Endothelial cell of hepatic sinusoid (primary cell): ENCODE results near the gene POU2AF2.
"Not testable (repeated sequence)": the region's sequence is repeated elsewhere in the genome, so short reads cannot be mapped to it uniquely, and the experiment has no call there.

ENCODE experiments used
- in situ Hi-C: cut with HindIII; loops from 2 replicates; pipeline ENCODE4 v1.10.0; 2017; ENCODE audit warnings: low sequenced_read_pairs

POU2AF2 gene

DNA sequence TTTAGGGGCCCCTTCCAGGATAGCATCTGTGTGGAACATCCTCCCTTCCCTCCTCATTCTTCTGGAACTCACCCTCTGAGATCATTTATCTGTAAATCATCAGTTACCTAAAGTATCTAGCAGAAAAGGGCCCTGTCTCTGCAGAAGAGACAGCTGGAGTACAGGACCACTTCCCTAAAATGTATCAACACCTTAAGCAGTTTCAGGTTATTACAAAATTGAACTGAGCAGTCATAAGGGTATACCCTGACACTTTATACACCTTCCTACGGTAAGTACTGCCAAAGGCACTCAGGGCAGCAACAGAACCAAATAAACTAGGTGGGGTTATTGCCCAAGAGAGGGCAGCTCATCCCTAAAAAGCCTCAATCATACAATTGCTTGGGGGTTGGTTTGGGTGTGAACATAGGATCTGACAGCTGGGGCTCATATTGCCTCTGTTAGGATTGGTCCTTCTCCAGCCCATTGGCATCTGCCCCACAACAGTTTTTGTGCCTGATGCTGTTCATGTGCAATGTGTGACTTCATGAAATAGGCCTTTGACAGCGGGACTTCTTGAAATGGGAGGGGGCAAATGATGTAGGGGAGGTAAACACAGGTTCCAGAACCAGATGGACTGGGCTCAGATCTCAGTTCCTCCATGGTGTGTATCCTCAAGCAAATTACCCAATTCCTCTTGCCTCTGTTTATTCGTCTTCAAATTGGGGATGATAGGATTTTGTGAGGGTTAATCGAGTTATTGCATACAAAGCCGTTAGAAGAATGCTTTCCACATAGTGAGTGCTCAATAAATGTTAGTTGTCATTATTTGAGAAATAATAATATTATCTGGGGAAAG lies 55.7 kb downstream of the POU2AF2 start:
- in situ Hi-C loops, result no loop called here

GRCh38 chr11:111301842-111302118 lies 56.3 kb downstream of the POU2AF2 start:
- in situ Hi-C loops, result no loop called here

GRCh38 chr11:111302298-111302697 lies 56.8 kb downstream of the POU2AF2 start:
- in situ Hi-C loops, result no loop called here

GRCh38 chr11:111303461-111303860 lies 57.9 kb downstream of the POU2AF2 start:
- in situ Hi-C loops, result no loop called here

- in situ Hi-C loops, result no loop called here
Observed at GRCh38 chr11:111305162-111305802, 59.8 kb downstream of the POU2AF2 start.

DNA sequence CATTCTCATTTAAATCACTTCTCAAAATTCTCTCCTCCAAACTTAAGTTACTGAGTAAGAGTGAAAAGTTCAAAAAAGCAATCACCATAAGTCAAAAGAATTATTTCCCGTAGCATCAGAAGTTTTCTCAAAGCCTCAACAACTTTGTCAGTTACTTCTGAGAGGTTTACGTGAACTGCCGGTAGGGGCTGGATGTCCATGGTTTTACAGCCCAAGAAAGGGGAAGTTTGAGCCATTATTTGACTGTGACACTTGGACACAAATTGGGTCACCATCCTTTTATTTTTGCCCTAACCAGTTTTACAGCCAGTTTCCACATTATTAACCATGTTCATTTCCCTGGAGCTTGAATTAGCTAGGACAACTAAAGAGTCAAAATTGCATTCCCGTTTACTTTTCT lies 60.4 kb downstream of the POU2AF2 start:
- in situ Hi-C loops, result no loop called here

- in situ Hi-C loops, result no loop called here
Observed at GRCh38 chr11:111306321-111306720, 60.8 kb downstream of the POU2AF2 start.

- in situ Hi-C loops, result no loop called here
Observed at GRCh38 chr11:111307472-111308108, 62.1 kb downstream of the POU2AF2 start.

DNA sequence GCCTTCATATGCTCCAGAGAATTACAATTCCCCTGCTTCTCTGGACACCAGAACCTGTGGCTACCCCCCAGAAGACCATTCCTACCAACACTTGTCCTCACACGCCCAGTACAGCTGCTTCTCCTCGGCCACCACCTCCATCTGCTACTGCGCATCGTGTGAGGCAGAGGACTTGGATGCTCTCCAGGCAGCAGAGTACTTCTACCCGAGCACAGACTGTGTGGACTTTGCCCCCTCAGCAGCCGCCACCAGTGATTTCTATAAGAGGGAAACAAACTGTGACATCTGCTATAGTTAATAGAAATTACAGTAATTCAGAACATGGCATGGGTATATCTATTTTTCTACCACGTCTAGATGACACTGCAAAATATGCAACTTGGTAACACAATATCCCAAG lies 62.6 kb downstream of the POU2AF2 start:
- in situ Hi-C loops, result no loop called here

GRCh38 chr11:111309215-111309915 lies 63.8 kb downstream of the POU2AF2 start:
- in situ Hi-C loops, result no loop called here

DNA sequence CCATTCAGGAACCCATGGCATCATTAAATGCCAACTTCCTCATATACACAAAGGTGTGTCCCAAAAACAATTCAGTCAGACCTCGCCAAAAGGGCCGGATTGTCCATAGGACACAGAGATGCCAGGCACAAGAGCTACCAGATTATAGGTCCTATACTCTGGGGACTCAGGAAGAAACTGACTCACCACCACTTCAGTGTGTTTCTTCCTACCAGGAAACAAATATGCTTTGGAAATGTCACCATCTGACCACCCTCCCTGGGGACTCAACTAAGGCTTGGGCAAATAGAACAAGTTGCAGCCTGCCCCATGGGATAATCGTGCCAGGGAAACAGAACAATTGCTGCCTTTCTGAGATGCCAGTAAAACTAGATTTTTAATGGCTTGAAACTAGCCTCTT lies 64.6 kb downstream of the POU2AF2 start:
- in situ Hi-C loops, result no loop called here

DNA sequence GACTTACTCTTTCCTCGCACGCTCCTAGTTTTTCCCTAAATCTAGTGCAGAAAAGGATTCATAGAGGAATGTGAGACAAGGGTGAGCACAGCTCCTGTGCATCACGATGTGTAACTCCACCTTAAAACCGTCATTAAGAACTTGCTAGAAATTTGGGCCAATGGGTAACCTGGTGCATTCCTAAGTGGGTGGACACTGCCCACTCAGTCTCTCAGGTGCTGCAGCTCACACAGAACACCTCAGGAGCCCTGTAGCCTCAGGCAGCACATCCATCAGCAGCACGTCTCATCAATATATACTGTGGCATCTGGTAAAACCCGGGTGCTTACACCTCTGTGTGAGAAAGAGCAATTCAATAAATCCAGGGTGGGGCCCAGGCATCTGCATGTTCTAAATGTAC lies 65.2 kb downstream of the POU2AF2 start:
- in situ Hi-C loops, result no loop called here

- in situ Hi-C loops, result no loop called here
Observed at GRCh38 chr11:111312076-111312475, 66.6 kb downstream of the POU2AF2 start.

- in situ Hi-C loops, result loop anchor here (5.0 kb wide), 1 partner anchor 33 kb away; no protein-coding TSS in a partner anchor
Observed at GRCh38 chr11:111319296-111319695, 73.8 kb downstream of the POU2AF2 start.

DNA sequence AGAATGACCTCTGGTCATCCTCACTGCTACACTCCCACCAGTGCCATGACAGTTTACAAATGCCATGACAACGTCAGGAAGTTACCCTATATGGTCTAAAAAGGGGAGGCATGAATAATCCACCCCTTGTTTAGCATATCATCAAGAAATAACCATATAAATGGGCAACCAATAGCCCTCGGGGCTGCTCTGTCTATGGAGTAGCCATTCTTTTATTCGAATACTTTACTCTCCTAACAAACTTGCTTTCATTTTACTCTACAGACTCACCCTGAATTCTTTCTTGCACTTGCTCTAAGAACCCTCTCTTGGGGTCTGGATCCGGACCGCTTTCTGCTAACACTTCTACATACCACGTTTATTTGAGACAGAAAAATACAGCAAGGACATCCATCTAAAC lies 74.7 kb downstream of the POU2AF2 start:
- in situ Hi-C loops, result not testable (repeated sequence)

GRCh38 chr11:111320728-111321568 lies 75.4 kb downstream of the POU2AF2 start:
- in situ Hi-C loops, result no loop called here

- in situ Hi-C loops, result no loop called here
Observed at GRCh38 chr11:111322534-111322933, 77.0 kb downstream of the POU2AF2 start.

DNA sequence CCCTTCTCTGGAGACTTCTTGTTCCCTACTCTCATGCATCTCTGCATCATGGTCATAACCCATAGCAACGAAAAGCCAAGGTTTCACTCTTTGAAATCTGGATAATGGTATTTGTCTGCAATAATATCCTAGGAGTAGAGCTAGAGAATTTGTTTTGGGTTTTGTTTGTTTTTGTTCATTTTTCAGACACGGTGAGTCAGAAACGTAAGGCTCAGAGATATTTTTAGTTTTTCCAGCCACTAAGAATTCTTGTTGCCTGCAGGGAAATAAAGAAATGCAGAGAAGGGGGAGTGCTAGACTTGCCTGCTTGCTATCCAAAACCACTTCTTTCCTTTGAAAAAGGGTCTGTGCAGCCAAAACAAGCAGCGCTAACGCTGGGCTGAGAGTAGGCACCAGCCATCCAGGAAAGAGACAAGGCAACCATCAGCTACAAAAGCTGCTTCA lies 78.8 kb downstream of the POU2AF2 start:
- in situ Hi-C loops, result no loop called here

DNA sequence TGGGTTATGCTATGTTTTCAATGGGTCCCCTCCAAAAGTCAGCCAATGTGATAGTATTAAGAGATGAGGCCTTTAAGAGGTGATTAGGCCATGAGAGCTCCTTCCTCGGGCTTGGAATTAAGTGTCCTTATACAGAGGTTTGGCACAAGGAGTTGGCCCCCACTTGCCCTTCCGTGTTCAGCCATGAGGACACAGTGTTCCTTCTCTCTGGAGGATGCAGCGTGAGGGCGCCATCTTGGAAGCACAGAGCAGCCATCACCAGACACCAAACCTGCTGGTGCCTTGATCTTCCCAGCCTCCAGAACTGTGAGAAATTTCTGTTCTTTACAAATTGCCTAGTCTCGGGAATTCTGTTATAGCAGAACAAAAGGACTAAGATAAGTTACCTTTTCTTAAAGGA lies 79.7 kb downstream of the POU2AF2 start:
- in situ Hi-C loops, result no loop called here

GRCh38 chr11:111326824-111327223 lies 81.3 kb downstream of the POU2AF2 start:
- in situ Hi-C loops, result no loop called here
